ENCODE results near the gene TBCB. TPM values are rescaled to one million over a fixed set of nuclear protein-coding genes. Genes with fewer than 3 reads are reported as not detected.

TBCB gene
- total RNA-seq, 2 donors from 2014 or later: 82.3 to 115 TPM

- intact Hi-C loops (cut with DNase I): no loop called here
- no peak for DNase-seq
- no peaks in the 10 kb centered on the region for H3K9me3 ChIP-seq
- no peak overlapping the region for H3K4me3 ChIP-seq
- H3K4me1 ChIP-seq: no peaks in the 10 kb centered on the region
- no peak for TF ChIP-seq CTCF (IDR thresholded peaks at IDR 0.05)
- H3K36me3 ChIP-seq: no peaks in the 10 kb centered on the region
- no peaks in the 10 kb centered on the region for H3K27me3 ChIP-seq
- H3K27ac ChIP-seq: no peak overlapping the region
- H3K9ac ChIP-seq (ENCODE audit: low read depth in 2 of 2, low read length in 2 of 2): no peak overlapping the region
Measured at GRCh38 chr19:36086326-36086725, 28.9 kb upstream of the TBCB start.

GRCh38 chr19:36089847-36090246 is 25.4 kb upstream of the TBCB start:
- H3K27ac ChIP-seq: no peak overlapping the region
- intact Hi-C loops (cut with DNase I): no loop called here
- no peaks in the 10 kb centered on the region for H3K27me3 ChIP-seq

GRCh38 chr19:36090910-36091695 is 24.2 kb upstream of the TBCB start:
- Histone ChIP-seq H3K36me3 (no peaks in the 10 kb centered on the region), H3K9ac (ENCODE audit: low read depth in 2 of 2, low read length in 2 of 2) (no peak overlapping the region), H3K27me3 (no peaks in the 10 kb centered on the region), H3K4me1 (no peaks in the 10 kb centered on the region), H3K9me3 (no peaks in the 10 kb centered on the region), H3K4me3 (no peak overlapping the region), H3K27ac (no peak overlapping the region)
- TF ChIP-seq CTCF (IDR thresholded peaks at IDR 0.05): no peak
- no peak for DNase-seq
- intact Hi-C loops (cut with DNase I): no loop called here

More at GRCh38 chr19:36089847-36090246, 25.4 kb upstream of the TBCB start:
- Histone ChIP-seq H3K9me3 (no peaks in the 10 kb centered on the region), H3K9ac (ENCODE audit: low read depth in 2 of 2, low read length in 2 of 2) (no peak overlapping the region), H3K4me1 (no peaks in the 10 kb centered on the region), H3K4me3 (no peak overlapping the region), H3K36me3 (no peaks in the 10 kb centered on the region)
- TF ChIP-seq CTCF (IDR thresholded peaks at IDR 0.05): no peak
- DNase-seq: no peak

- no peaks in the 10 kb centered on the region for H3K27me3 ChIP-seq
- intact Hi-C loops (cut with DNase I): no loop called here
- DNase-seq: no peak
- no peak overlapping the region for H3K9ac ChIP-seq (ENCODE audit: low read depth in 2 of 2, low read length in 2 of 2)
- H3K4me1 ChIP-seq: no peaks in the 10 kb centered on the region
- H3K4me3 ChIP-seq: no peak overlapping the region
- no peak for TF ChIP-seq CTCF (IDR thresholded peaks at IDR 0.05)
- H3K36me3 ChIP-seq: no peaks in the 10 kb centered on the region
- no peaks in the 10 kb centered on the region for H3K9me3 ChIP-seq
- H3K27ac ChIP-seq: no peak overlapping the region
Measured at GRCh38 chr19:36092566-36092965, 22.7 kb upstream of the TBCB start.

GRCh38 chr19:36093146-36093662 is 22.1 kb upstream of the TBCB start:
- H3K4me1 ChIP-seq: no peaks in the 10 kb centered on the region
- no peak for TF ChIP-seq CTCF (IDR thresholded peaks at IDR 0.05)
- intact Hi-C loops (cut with DNase I): no loop called here
- DNase-seq: no peak
- no peak overlapping the region for H3K9ac ChIP-seq (ENCODE audit: low read depth in 2 of 2, low read length in 2 of 2)
- H3K9me3 ChIP-seq: no peaks in the 10 kb centered on the region
- no peak overlapping the region for H3K27ac ChIP-seq
- H3K4me3 ChIP-seq: no peak overlapping the region
- H3K27me3 ChIP-seq: no peaks in the 10 kb centered on the region
- no peaks in the 10 kb centered on the region for H3K36me3 ChIP-seq

All from colonic mucosa (tissue), 4 donors.